Neural crest cell (in vitro differentiated cells): ENCODE data around the gene SMIM10L2A. TPM values are rescaled to one million over a fixed set of nuclear protein-coding genes. Genes with fewer than 3 reads are reported as not detected.

Experiments
- DNase-seq: peaks from one replicate; pipeline ENCODE4 v3.0.0; 2021; ENCODE audit warnings: low read depth, mixed read lengths, low spot score
- H3K27ac Mint-ChIP-seq: one replicate; pipeline ENCODE4 v1.8.0; 2021; ENCODE audit warnings: mild to moderate bottlenecking, mixed read lengths; ENCODE audit not compliant: unreplicated experiment
- H3K27me3 Mint-ChIP-seq: 2 replicates; pipeline ENCODE4 v1.8.0; 2021; ENCODE audit warnings: low read depth, mild to moderate bottlenecking, mixed read lengths
- H3K36me3 Mint-ChIP-seq: 2 replicates; pipeline ENCODE4 v1.8.0; 2021; ENCODE audit warnings: low read depth, mild to moderate bottlenecking, mixed read lengths
- H3K4me1 Mint-ChIP-seq: 2 replicates; pipeline ENCODE4 v1.8.0; 2021; ENCODE audit warnings: mixed read lengths
- H3K4me3 Mint-ChIP-seq: one replicate; pipeline ENCODE4 v1.8.0; 2021; ENCODE audit warnings: mild to moderate bottlenecking, mixed read lengths
- H3K9me3 Mint-ChIP-seq: 2 replicates; pipeline ENCODE4 v1.8.0; 2021; ENCODE audit warnings: mixed read lengths
- CTCF ChIP-seq: fragments of 200-600 bp; sonication (generic); conservative IDR thresholded peaks from 2 replicates; pipeline ENCODE4 v1.5.0; 2021; ENCODE audit warnings: antibody characterized with exemption, mild to moderate bottlenecking
- total RNA-seq: library from RNA; stranded (reverse); gene quantifications from 2 replicates; pipeline ENCODE4 v1.2.1, GENCODE V29; 2021

SMIM10L2A gene
- total RNA-seq, 1 donor from 2014 or later: 3.8 TPM

- TF ChIP-seq CTCF: no peak
- Mint-ChIP-seq H3K9me3 (peaks cover 6% of the 10 kb centered on the region), H3K36me3 (no peaks in the 10 kb centered on the region), H3K4me1 (no peaks in the 10 kb centered on the region), H3K27ac (no peak overlapping the region), H3K27me3 (peaks cover 13% of the 10 kb centered on the region), H3K4me3 (no peak overlapping the region)
- DNase-seq: no peak
Observed at GRCh38 chrX:135432881-135433521, 11.3 kb downstream of the SMIM10L2A start.

- Mint-ChIP-seq H3K27me3 (peaks cover 13% of the 10 kb centered on the region), H3K36me3 (no peaks in the 10 kb centered on the region), H3K27ac (no peak overlapping the region), H3K9me3 (peaks cover 6% of the 10 kb centered on the region), H3K4me1 (no peaks in the 10 kb centered on the region), H3K4me3 (no peak overlapping the region)
- no peak for TF ChIP-seq CTCF
- no peak for DNase-seq
Observed at GRCh38 chrX:135433531-135434257, 11.9 kb downstream of the SMIM10L2A start.

GRCh38 chrX:135434258-135435138 is 12.8 kb downstream of the SMIM10L2A start:
- no peaks in the 10 kb centered on the region for H3K4me1 Mint-ChIP-seq
- TF ChIP-seq CTCF: no peak
- H3K4me3 Mint-ChIP-seq: no peak overlapping the region
- H3K36me3 Mint-ChIP-seq: no peaks in the 10 kb centered on the region
- DNase-seq: no peak
- H3K27ac Mint-ChIP-seq: no peak overlapping the region
- peaks cover 10% of the 10 kb centered on the region for H3K27me3 Mint-ChIP-seq
- H3K9me3 Mint-ChIP-seq: peaks cover 6% of the 10 kb centered on the region

- no peak overlapping the region for H3K4me3 Mint-ChIP-seq
- TF ChIP-seq CTCF: no peak
- H3K36me3 Mint-ChIP-seq: no peaks in the 10 kb centered on the region
- DNase-seq: no peak
- H3K27ac Mint-ChIP-seq: no peak overlapping the region
- H3K27me3 Mint-ChIP-seq: peaks cover 6% of the 10 kb centered on the region
- H3K4me1 Mint-ChIP-seq: no peaks in the 10 kb centered on the region
- H3K9me3 Mint-ChIP-seq: peaks cover 9% of the 10 kb centered on the region
Observed at GRCh38 chrX:135435139-135435922, 13.6 kb downstream of the SMIM10L2A start.

- Mint-ChIP-seq H3K27me3 (peaks cover 5% of the 10 kb centered on the region), H3K27ac (no peak overlapping the region), H3K9me3 (peaks cover 10% of the 10 kb centered on the region), H3K36me3 (no peaks in the 10 kb centered on the region), H3K4me3 (no peak overlapping the region), H3K4me1 (no peaks in the 10 kb centered on the region)
- no peak for DNase-seq
- no peak for TF ChIP-seq CTCF
Observed at GRCh38 chrX:135435933-135436332, 14.2 kb downstream of the SMIM10L2A start.
